ENCODE measurements around the gene CRIM1.

GRCh38 chr2:36338827-36339145, 16.8 kb upstream of the CRIM1 start:
- TF ChIP-seq CTCF (conservative IDR thresholded peaks at IDR 0.05; ENCODE audit: low read length) (no peak), EZH2phosphoT487 (IDR thresholded peaks at IDR 0.05; ENCODE audit: borderline replicate concordance) (no peak)

Data from Loucy (cell line).